Pons (tissue), 1 donor: ENCODE measurements around the gene SLC30A1.
"Not testable (repeated sequence)": the region's sequence is repeated elsewhere in the genome, so short reads cannot be mapped to it uniquely, and the experiment has no call there.

Source experiments
- DNase-seq: peaks from one replicate; pipeline ENCODE4 v3.0.0-alpha.2; 2016; ENCODE audit warnings: low spot score

The SLC30A1 gene, protein sequence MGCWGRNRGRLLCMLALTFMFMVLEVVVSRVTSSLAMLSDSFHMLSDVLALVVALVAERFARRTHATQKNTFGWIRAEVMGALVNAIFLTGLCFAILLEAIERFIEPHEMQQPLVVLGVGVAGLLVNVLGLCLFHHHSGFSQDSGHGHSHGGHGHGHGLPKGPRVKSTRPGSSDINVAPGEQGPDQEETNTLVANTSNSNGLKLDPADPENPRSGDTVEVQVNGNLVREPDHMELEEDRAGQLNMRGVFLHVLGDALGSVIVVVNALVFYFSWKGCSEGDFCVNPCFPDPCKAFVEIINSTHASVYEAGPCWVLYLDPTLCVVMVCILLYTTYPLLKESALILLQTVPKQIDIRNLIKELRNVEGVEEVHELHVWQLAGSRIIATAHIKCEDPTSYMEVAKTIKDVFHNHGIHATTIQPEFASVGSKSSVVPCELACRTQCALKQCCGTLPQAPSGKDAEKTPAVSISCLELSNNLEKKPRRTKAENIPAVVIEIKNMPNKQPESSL

DNA sequence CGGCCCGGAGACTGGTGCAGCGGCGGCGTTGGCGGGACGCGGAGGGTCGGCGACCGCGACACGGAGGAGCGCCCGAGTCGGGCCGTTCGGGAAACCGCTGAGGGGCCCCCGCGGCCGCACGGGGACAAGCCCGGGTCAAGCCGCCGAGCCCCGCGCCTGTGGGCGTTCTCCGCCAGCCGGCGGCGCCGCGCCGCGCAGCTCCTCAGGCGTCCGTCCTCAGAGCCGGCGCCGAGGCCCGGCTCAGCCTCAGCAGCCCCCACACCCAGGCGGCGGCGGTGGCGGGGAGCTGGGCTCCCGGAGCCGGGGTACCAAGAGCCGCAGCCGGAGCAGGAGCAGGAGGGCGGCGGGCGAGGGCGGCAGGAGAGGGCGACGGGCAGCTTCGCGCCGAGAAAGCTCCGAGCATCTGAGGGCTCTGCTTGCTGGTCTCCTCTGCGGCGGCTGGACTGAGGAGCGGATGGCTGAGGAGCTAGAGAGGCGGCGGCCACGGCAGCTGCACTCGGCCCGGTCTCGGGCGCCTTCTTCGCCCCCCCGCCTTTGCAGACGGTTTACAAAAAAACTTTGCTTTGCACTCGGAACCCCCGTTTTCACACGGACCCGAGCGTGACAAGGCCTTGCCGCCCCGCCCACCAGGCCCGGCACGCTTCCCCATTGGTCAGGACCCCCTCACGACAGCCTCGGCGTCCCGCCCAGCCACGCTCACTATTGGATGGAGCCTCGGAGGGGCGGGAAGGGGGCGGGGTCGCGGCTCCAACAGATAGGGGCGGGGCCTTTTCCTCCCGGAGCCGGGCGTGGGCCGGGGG is at the start of gene SLC30A1:
Gene SLC30A1, minus strand, starts transcription at position 522 of the 800 bp plus-strand sequence. CDS start 549 bp downstream, outside the sequence.
- peak; percentile 98 for DNase-seq

DNA sequence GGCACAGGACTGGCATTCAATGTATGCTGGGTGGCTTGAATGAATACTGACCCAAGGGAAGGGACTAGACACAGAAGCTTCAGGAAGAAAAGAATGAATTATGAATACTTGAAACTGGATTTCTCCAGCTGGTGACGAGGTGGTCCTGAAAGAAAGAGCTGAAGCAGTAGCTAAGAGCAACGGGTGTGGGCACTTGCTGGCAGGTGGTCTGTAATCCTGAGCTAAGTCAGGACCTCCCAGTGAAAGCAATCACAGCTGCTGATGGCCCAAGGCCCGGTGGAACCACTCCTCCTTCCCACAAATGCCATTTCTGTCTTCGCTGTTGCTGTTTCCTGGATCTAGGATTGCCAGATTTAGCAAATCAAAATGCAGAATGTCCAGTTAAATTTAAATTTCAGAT is 49.5 kb upstream of the SLC30A1 start:
- no peak for DNase-seq

DNA sequence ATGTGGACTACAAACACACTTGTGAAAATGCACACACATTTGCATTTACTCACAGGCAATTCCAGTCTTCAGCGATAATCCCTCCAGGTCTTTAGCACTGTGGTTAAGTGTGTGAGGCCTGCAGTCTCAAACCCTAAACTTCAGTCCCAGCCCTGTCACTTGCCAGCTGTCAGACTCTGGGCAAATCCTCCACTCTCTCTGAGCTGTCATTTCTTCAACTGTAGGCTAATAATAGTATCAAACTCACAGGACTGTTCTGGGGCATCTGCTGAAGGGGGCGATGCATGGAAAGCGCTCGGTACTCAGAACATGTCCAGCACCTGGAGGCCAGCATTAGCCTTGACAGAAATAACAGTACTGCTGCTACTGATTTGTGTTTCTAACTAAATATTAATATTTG is 48.3 kb upstream of the SLC30A1 start:
- no peak for DNase-seq

- DNase-seq, result not testable (repeated sequence)
Measured at GRCh38 chr1:211625866-211626265, 46.9 kb upstream of the SLC30A1 start.

- no peak for DNase-seq
Measured at GRCh38 chr1:211625040-211625439, 46.1 kb upstream of the SLC30A1 start.

- no peak for DNase-seq
Measured at GRCh38 chr1:211623515-211623914, 44.6 kb upstream of the SLC30A1 start.

- no peak for DNase-seq
Measured at GRCh38 chr1:211621447-211622198, 42.7 kb upstream of the SLC30A1 start.

GRCh38 chr1:211620097-211620496 is 41.1 kb upstream of the SLC30A1 start:
- no peak for DNase-seq

- no peak for DNase-seq
Measured at GRCh38 chr1:211619033-211619996, 40.4 kb upstream of the SLC30A1 start.

DNA sequence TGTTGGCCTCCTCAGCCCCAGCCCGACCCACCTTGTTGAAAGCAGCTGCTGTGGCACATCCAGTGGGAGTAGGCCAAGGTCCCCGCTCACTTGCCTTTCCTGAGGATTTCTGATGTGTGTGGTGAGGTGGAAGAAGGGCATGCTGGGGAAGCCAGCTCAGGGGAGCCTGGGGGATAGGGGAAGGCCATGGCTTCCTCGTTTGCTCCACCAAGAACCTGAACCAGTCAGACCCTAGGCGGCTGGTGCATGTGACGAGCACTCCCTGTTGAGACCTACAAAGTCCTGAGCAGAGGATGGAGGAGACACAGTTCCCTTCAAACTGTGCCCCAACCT is 38.0 kb upstream of the SLC30A1 start:
- DNase-seq, result no peak

GRCh38 chr1:211616231-211616964 is 37.4 kb upstream of the SLC30A1 start:
- DNase-seq, result no peak

GRCh38 chr1:211614615-211615014 is 35.7 kb upstream of the SLC30A1 start:
- no peak for DNase-seq

DNA sequence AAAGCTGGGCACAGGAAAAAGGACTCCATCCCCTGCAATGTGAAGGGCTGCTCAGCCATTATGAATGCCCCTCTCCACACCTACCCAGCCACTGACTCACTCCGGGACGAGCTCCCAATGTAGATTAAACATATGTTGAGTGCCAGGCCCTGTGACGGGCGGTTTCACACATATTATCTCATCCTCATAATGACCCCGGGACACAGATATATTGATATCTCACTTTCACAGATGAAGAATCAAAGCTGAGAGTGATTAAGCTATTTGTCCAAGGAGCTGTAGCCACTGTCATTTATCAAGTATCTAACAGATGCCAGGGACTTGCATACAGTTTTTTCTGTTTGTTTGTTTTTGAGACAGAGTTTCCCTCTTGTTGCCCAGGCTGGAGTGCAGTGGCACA is 35.0 kb upstream of the SLC30A1 start:
- no peak for DNase-seq

GRCh38 chr1:211613108-211613947 is 34.4 kb upstream of the SLC30A1 start:
- DNase-seq, result peak; percentile 55

DNA sequence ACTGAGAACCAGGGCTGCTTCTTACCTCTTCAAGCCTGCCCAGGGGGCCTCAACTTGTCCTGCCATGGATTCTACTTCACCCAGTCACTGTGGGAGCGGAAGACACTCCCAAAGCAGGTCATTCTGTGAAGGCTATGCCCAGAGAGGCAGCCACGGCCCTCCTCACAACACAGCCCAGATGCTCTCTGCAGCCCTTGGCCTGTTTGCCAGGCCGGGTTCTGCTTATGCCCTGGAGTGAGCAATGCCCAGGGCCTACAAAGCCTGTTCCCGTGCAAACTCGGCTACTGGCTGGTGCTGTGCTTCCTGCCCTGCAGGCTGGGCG is 33.8 kb upstream of the SLC30A1 start:
- no peak for DNase-seq

- DNase-seq, result no peak
Measured at GRCh38 chr1:211611818-211612217, 32.9 kb upstream of the SLC30A1 start.

GRCh38 chr1:211610779-211611556 is 32.0 kb upstream of the SLC30A1 start:
- peak; percentile 35 for DNase-seq

GRCh38 chr1:211609120-211610024 is 30.4 kb upstream of the SLC30A1 start:
- no peak for DNase-seq
